Caco-2 (cell line): ENCODE results near the gene MICA. TPM values are rescaled to one million over a fixed set of nuclear protein-coding genes. Genes with fewer than 3 reads are reported as not detected.
"Not testable (repeated sequence)": the region's sequence is repeated elsewhere in the genome, so short reads cannot be mapped to it uniquely, and the experiment has no call there.

Source experiments
- BruUV-seq: library from RNA; stranded (reverse); fragments of 400-500 nt; replicated peaks from 2 replicates; lab custom pipeline; 2021; lab: Mats Ljungman, UMichigan
- CTCF ChIA-PET: fragments of 300-600 bp; sonication (Branson Sonifier 250); formaldehyde crosslinking; loops from one replicate; lab custom pipeline; 2022; ENCODE audit warnings: antibody characterized with exemption; lab: Charles Lee
- POLR2A ChIA-PET: fragments of 300-600 bp; sonication (Branson Sonifier 250); formaldehyde crosslinking; loops from one replicate; lab custom pipeline; 2022; ENCODE audit warnings: antibody characterized with exemption; lab: Charles Lee
- DNase-seq, 2 experiments: peaks; one replicate each; pipeline versions ENCODE4 v3.0.0 to v3.0.0-alpha.2; 2020 to 2022
- H3K27me3 ChIP-seq: replicated peaks from 2 replicates; pipeline ENCODE4 v1.6.0; 2011; ENCODE audit warnings: low read length; ENCODE audit not compliant: control insufficient read depth, insufficient read depth
- H3K36me3 ChIP-seq: 2 replicates; pipeline ENCODE4 v1.5.1; 2011; ENCODE audit warnings: low read length; ENCODE audit not compliant: control insufficient read depth, insufficient read depth
- H3K4me1 ChIP-seq: fragments of 250-450 bp; sonication (Bioruptor Pico); 2 replicates; pipeline ENCODE4 v1.5.1; 2020; ENCODE audit warnings: mild to moderate bottlenecking
- H3K4me3 ChIP-seq: 2 replicates; pipeline ENCODE4 v1.5.1; 2011; ENCODE audit warnings: low read depth, mild to moderate bottlenecking, control low read depth, low read length
- H3K9me3 ChIP-seq: fragments of 250-450 bp; sonication (Bioruptor Pico); 2 replicates; pipeline ENCODE4 v1.5.1; 2020; ENCODE audit warnings: mild to moderate bottlenecking, moderate library complexity
- H3K27ac Mint-ChIP-seq: one replicate; pipeline ENCODE4 v1.8.0; 2022; ENCODE audit warnings: mixed read lengths; ENCODE audit not compliant: unreplicated experiment
- H3K27me3 Mint-ChIP-seq: one replicate; pipeline ENCODE4 v1.8.0; 2022; ENCODE audit warnings: mixed read lengths; ENCODE audit not compliant: insufficient read depth, unreplicated experiment
- H3K36me3 Mint-ChIP-seq: one replicate; pipeline ENCODE4 v1.8.0; 2022; ENCODE audit warnings: mild to moderate bottlenecking, mixed read lengths; ENCODE audit not compliant: insufficient read depth, unreplicated experiment
- H3K4me1 Mint-ChIP-seq: one replicate; pipeline ENCODE4 v1.8.0; 2022; ENCODE audit warnings: low read depth, mixed read lengths; ENCODE audit not compliant: unreplicated experiment
- H3K4me3 Mint-ChIP-seq: one replicate; pipeline ENCODE4 v1.8.0; 2022; ENCODE audit warnings: mild to moderate bottlenecking, moderate library complexity, mixed read lengths; ENCODE audit not compliant: unreplicated experiment
- H3K9me3 Mint-ChIP-seq: one replicate; pipeline ENCODE4 v1.8.0; 2022; ENCODE audit warnings: mixed read lengths; ENCODE audit not compliant: unreplicated experiment
- intact Hi-C: fragments of 100-400 bp; cut with micrococcal nuclease; formaldehyde crosslinking; loops from one replicate; pipeline ENCODE4 v1.10.0; 2022; ENCODE audit not compliant: unreplicated experiment
- total RNA-seq: library from RNA; stranded (reverse); gene quantifications from 2 replicates; pipeline ENCODE4 v1.2.3, GENCODE V29; 2022
- TF ChIP-seq, protein P1 (sequence below), 2 experiments: fragments of 200-600 bp in 1 of 2; IDR thresholded peaks; 1 replicate in 1 of 2; 2 replicates in 1 of 2; pipeline versions ENCODE4 v1.5.1 to v1.8.0; 2011 to 2022; ENCODE audit warnings: antibody characterized with exemption in 1 of 2, control low read depth in 1 of 2, inconsistent platforms in 1 of 2, low read depth in 1 of 2, low read length in 1 of 2, mild to moderate bottlenecking in 1 of 2, moderate library complexity in 1 of 2; ENCODE audit not compliant: insufficient read depth in 1 of 2, severe bottlenecking in 1 of 2, unreplicated experiment in 1 of 2

The MICA gene
- total RNA-seq, 1 experiment from 2014 or later = 12.6 TPM

DNA sequence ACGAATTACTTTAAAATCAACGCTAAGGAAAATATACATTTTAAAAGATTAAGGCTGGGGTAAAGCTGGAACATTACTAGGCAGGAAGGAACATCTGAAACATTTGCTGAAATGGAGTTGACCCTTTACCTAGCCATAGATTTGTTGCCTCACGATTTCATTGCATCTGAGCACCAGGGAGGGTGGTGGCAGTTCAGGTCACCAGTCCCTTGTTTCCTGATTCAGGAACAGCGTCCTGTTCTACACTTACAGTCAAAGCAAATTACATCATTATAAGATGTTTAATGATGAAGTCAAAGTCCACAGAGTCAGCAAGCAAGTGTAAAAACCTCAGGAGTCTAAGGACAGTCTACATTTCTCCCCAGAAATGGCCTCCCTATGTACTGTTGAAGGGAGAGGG is 9.0 kb upstream of the MICA start:
- Histone ChIP-seq H3K4me3 (no peak overlapping the region), H3K36me3 (no peaks in the 10 kb centered on the region), H3K4me1 (no peaks in the 10 kb centered on the region), H3K27me3 (no peaks in the 10 kb centered on the region), H3K9me3 (peaks cover 4% of the 10 kb centered on the region; the same call in 1 of the 2 replicates)
- Mint-ChIP-seq H3K4me3 (no peak overlapping the region), H3K4me1 (peaks cover 2% of the 10 kb centered on the region), H3K36me3 (no peaks in the 10 kb centered on the region), H3K27ac (no peak overlapping the region), H3K9me3 (peaks cover 4% of the 10 kb centered on the region), H3K27me3 (no peaks in the 10 kb centered on the region)
- DNase-seq = no peak
- no TSS peak for BruUV-seq
- TF ChIP-seq, protein P1, sequence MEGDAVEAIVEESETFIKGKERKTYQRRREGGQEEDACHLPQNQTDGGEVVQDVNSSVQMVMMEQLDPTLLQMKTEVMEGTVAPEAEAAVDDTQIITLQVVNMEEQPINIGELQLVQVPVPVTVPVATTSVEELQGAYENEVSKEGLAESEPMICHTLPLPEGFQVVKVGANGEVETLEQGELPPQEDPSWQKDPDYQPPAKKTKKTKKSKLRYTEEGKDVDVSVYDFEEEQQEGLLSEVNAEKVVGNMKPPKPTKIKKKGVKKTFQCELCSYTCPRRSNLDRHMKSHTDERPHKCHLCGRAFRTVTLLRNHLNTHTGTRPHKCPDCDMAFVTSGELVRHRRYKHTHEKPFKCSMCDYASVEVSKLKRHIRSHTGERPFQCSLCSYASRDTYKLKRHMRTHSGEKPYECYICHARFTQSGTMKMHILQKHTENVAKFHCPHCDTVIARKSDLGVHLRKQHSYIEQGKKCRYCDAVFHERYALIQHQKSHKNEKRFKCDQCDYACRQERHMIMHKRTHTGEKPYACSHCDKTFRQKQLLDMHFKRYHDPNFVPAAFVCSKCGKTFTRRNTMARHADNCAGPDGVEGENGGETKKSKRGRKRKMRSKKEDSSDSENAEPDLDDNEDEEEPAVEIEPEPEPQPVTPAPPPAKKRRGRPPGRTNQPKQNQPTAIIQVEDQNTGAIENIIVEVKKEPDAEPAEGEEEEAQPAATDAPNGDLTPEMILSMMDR (IDR thresholded peaks at IDR 0.05; ENCODE audit: insufficient read depth in 1 of 2, low read depth in 1 of 2, low read length in 1 of 2, severe bottlenecking in 1 of 2, unreplicated experiment in 1 of 2) = no peak
- intact Hi-C loops = no loop called here
- POLR2A ChIA-PET = no interaction called here
- CTCF ChIA-PET = interaction anchor here (0.5 to 1.2 kb wide), 2 partner anchors 12 to 17 kb away, joined by 3 to 5 read pairs; no protein-coding TSS in a partner anchor

DNA sequence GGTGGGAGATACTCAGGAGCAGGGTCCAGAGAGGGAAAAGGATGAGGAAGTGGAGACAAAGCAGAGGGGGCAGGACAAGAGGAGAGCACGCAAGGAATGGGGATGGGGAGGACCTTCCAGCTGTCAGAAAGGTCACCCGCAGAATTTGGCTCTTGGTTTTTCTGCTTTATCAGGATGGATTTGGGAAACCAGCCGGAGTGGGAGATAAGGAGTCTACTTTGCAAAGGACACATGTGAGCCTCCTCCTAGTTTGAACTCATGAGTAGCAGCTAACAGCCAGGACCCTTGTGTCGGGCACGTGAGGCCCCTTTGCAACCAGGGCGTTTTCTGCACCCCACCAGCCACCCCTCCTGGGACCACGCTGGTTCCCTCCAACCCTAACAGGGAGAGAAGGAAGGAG is 7.6 kb upstream of the MICA start:
- no peaks in the 10 kb centered on the region; the same call in 1 of the 2 replicates for H3K4me1 ChIP-seq
- CTCF ChIA-PET = no interaction called here
- Mint-ChIP-seq H3K27me3 (no peaks in the 10 kb centered on the region), H3K4me3 (no peak overlapping the region), H3K4me1 (peaks cover 6% of the 10 kb centered on the region), H3K36me3 (no peaks in the 10 kb centered on the region), H3K9me3 (peaks cover 9% of the 10 kb centered on the region), H3K27ac (no peak overlapping the region)
- POLR2A ChIA-PET = no interaction called here
- peaks cover 4% of the 10 kb centered on the region; the same call in 1 of the 2 replicates for H3K9me3 ChIP-seq
- intact Hi-C loops = no loop called here
- H3K27me3 ChIP-seq = no peaks in the 10 kb centered on the region
- BruUV-seq = no TSS peak
- TF ChIP-seq, protein P1 (IDR thresholded peaks at IDR 0.05; ENCODE audit: insufficient read depth in 1 of 2, low read depth in 1 of 2, low read length in 1 of 2, severe bottlenecking in 1 of 2, unreplicated experiment in 1 of 2) = no peak
- no peaks in the 10 kb centered on the region for H3K36me3 ChIP-seq
- no peak for DNase-seq
- no peak overlapping the region for H3K4me3 ChIP-seq

DNA sequence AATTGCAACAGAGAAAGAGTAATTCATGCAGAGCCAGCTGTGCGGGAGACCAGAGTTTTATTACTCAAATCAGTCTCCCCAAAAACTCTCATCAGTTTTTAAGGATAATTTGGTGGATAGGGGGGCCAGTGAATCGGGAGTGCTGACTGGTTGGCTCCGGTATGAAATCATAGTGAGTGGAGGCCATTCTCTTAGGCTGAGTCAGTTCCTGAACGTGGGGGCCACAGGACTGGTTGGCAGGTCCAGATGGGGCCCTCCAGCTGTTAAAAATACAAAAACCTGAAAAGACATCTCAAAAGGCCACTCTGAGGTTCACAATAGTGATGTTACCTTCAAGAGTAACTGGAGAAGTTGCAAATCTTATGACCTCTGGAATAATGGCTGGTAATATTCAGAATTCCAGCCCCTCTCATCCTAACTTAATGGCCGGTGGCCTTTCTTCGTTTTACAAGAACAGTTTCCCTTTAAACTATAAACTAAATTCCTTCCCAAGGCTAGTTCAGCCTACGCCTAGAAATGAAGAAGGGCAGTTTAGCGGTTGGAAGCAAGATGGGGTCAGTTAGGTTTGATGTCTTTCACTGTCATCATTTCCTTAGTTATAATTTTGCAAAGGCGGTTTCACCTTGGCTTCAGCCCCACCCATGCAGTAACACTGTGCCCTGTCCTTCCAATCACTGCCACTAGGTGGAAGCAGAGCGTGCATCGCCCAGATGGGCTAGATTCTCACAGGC is 6.8 kb upstream of the MICA start:
- Mint-ChIP-seq H3K27me3 (no peaks in the 10 kb centered on the region), H3K27ac (no peak overlapping the region), H3K36me3 (no peaks in the 10 kb centered on the region), H3K4me1 (peaks cover 13% of the 10 kb centered on the region), H3K9me3 (peaks cover 9% of the 10 kb centered on the region), H3K4me3 (no peak overlapping the region)
- Histone ChIP-seq H3K4me3 (no peak overlapping the region), H3K9me3 (peaks cover 4% of the 10 kb centered on the region; the same call in 1 of the 2 replicates), H3K4me1 (peaks cover under 1% of the 10 kb centered on the region), H3K36me3 (no peaks in the 10 kb centered on the region), H3K27me3 (no peaks in the 10 kb centered on the region)
- intact Hi-C loops = no loop called here
- ChIA-PET CTCF (no interaction called here), POLR2A (no interaction called here)
- BruUV-seq = no TSS peak
- TF ChIP-seq, protein P1 (IDR thresholded peaks at IDR 0.05; ENCODE audit: insufficient read depth in 1 of 2, low read depth in 1 of 2, low read length in 1 of 2, severe bottlenecking in 1 of 2, unreplicated experiment in 1 of 2) = peak; percentile 78 to 87
- DNase-seq = peak; percentile 68 to 81

GRCh38 chr6:31397153-31397499 is 6.3 kb upstream of the MICA start:
- DNase-seq, H3K27me3 Mint-ChIP-seq: not testable (repeated sequence)

More at GRCh38 chr6:31397153-31397499, 6.3 kb upstream of the MICA start:
- H3K9me3 Mint-ChIP-seq, H3K27ac Mint-ChIP-seq, H3K36me3 ChIP-seq, intact Hi-C loops, H3K4me1 ChIP-seq, H3K4me3 Mint-ChIP-seq, H3K4me3 ChIP-seq, BruUV-seq, H3K36me3 Mint-ChIP-seq, H3K27me3 ChIP-seq, H3K9me3 ChIP-seq, POLR2A ChIA-PET: not testable (repeated sequence)
- CTCF ChIA-PET = interaction anchor here (1.2 kb wide), 1 partner anchor 45 kb away, joined by 5 read pairs; no protein-coding TSS in a partner anchor
- H3K4me1 Mint-ChIP-seq = peaks cover 13% of the 10 kb centered on the region
